Measurements from ENCODE around the gene CENPU. TPM values are rescaled to one million over a fixed set of nuclear protein-coding genes. Genes with fewer than 3 reads are reported as not detected.

CENPU gene
- total and polyA plus RNA-seq, 2 of the 8 experiments (the other 6 are each of a cell fraction or from before 2014, with no cell fraction given): 32.1 to 122 TPM

GRCh38 chr4:184776821-184777220 is 42.9 kb upstream of the CENPU start:
- DNase-seq (ENCODE audit: low read depth in 1 of 2, low spot score in 2 of 2) (no peak), FAIRE-seq (no peak)
- Histone ChIP-seq H3K4ac (replicated peaks; ENCODE audit: insufficient read length, low read depth, low read length) (no peak overlapping the region), H3K27me3 (replicated peaks in 1 of 4; ENCODE audit: control insufficient read depth in 3 of 4, extremely low read depth in 1 of 4, insufficient read depth in 3 of 4, low read length in 3 of 4) (no peaks in the 10 kb centered on the region), H3K14ac (ENCODE audit: insufficient read length) (no peak overlapping the region), H2BK12ac (ENCODE audit: low read depth, low read length) (no peak overlapping the region), H3K56ac (replicated peaks; ENCODE audit: insufficient read length, low read depth, low read length) (no peak overlapping the region), H2BK15ac (ENCODE audit: low read length) (no peak overlapping the region), H4K5ac (ENCODE audit: insufficient read length, low read depth, low read length) (no peak overlapping the region), H3K4me2 (ENCODE audit: insufficient read depth in 1 of 2, low read depth in 2 of 2, low read length in 2 of 2) (no peak overlapping the region), H2AFZ (ENCODE audit: low read length) (no peak overlapping the region), H2BK120ac (replicated peaks; ENCODE audit: low read depth, low read length) (no peak overlapping the region), H3K36me3 (ENCODE audit: control insufficient read depth in 2 of 4, insufficient read depth in 4 of 4, low read length in 3 of 4) (no peaks in the 10 kb centered on the region; a peak in 1 of 8 replicates), H3K4me1 (replicated peaks in 1 of 4; ENCODE audit: control insufficient read depth in 3 of 4, insufficient read depth in 4 of 4, low read length in 3 of 4) (no peaks in the 10 kb centered on the region), H3K4me3 (ENCODE audit: extremely low read depth in 1 of 4, insufficient read depth in 2 of 4, low read depth in 3 of 4, low read length in 4 of 4) (no peak overlapping the region), H3K79me2 (ENCODE audit: control insufficient read depth in 1 of 2, insufficient read depth in 2 of 2, low read length in 2 of 2) (no peaks in the 10 kb centered on the region), H3K23ac (ENCODE audit: insufficient read length) (no peak overlapping the region), H4K20me1 (replicated peaks in 1 of 2; ENCODE audit: control insufficient read depth in 1 of 2, insufficient read depth in 2 of 2, low read length in 2 of 2) (no peaks in the 10 kb centered on the region), H2BK20ac (ENCODE audit: low read length) (no peak overlapping the region), H3K9me3 (ENCODE audit: insufficient read depth in 2 of 2, low read depth in 1 of 2, low read length in 1 of 2) (0 out of 4 replicates have a peak, but pooled peaks cover 0 to 6% of the 10 kb centered on the region in 2 experiments), H3K18ac (ENCODE audit: extremely low read depth, low read length) (no peak overlapping the region), H2AK5ac (ENCODE audit: low read depth, low read length) (no peak overlapping the region), H4K8ac (ENCODE audit: extremely low read depth, insufficient read depth, low read length) (peak overlapping the region; percentile 12; the same call in 1 of the 2 replicates), H3K23me2 (ENCODE audit: low read depth, low read length) (0 out of 2 replicates have a peak, but pooled peaks cover 2% of the 10 kb centered on the region), H2BK5ac (ENCODE audit: low read depth, low read length) (no peak overlapping the region), H3K79me1 (ENCODE audit: low read depth, low read length) (no peaks in the 10 kb centered on the region), H4K91ac (replicated peaks; ENCODE audit: insufficient read length, low read length) (no peak overlapping the region), H3K9ac (replicated peaks in 1 of 4; ENCODE audit: extremely low read depth in 1 of 4, low read depth in 3 of 4, low read length in 3 of 4) (no peak overlapping the region), H3K27ac (ENCODE audit: low read depth, low read length) (no peak overlapping the region)
- POLR2A ChIA-PET (ENCODE audit: partially characterized antibody): no interaction called here
- no peak for TF ChIP-seq JUND (IDR thresholded peaks at IDR 0.05; ENCODE audit: low read length)
- no peak for TF ChIP-seq BACH1 (IDR thresholded peaks at IDR 0.05; ENCODE audit: low read length)
- TF ChIP-seq MAX (IDR thresholded peaks at IDR 0.05): no peak
- no peak for TF ChIP-seq PHF8 (conservative IDR thresholded peaks at IDR 0.05; ENCODE audit: low read depth, low read length)
- TF ChIP-seq RXRA (IDR thresholded peaks at IDR 0.05; ENCODE audit: insufficient read depth, low read depth, low read length): no peak
- CTCF ChIA-PET (ENCODE audit: partially characterized antibody): no interaction called here
- 88% methylated on average over 5 of the region's 5 CpGs; no CpG with 5 or more reads in 1 of the 2 experiments for WGBS, 2 experiments (ENCODE audit: extremely low coverage in 1 of 2, insufficient coverage in 1 of 2, insufficient read length in 1 of 2, insufficient replicate concordance in 2 of 2, low coverage in 1 of 2, low lambda C conversion rate in 2 of 2, missing lambda C conversion rate in 1 of 2)

Data from H1 (cell line).